ENCODE data around the gene SCP2. TPM values are rescaled to one million over a fixed set of nuclear protein-coding genes. Genes with fewer than 3 reads are reported as not detected.

The SCP2 gene
- total RNA-seq: 10 to 100 TPM; 78.1 to 81.1 TPM

- no peak within 1 kb of the TSS for H3K27ac Mint-ChIP-seq
- peak within 1 kb of the TSS; percentile 76 for H3K4me3 Mint-ChIP-seq
- peak; percentile 85 for DNase-seq
- no peaks in the 10 kb centered on the region for H3K27me3 Mint-ChIP-seq
- H3K9me3 Mint-ChIP-seq: no peaks in the 10 kb centered on the region
- H3K4me1 Mint-ChIP-seq (ENCODE audit: low read depth): peaks cover 15% of the 10 kb centered on the region
- ChIA-PET POLR2A (interaction anchor here (1.0 kb wide), 1 partner anchor 88 kb away, joined by 3 read pairs; no protein-coding TSS in a partner anchor), CTCF (no interaction called here)
- H3K36me3 Mint-ChIP-seq: no peaks in the 10 kb centered on the region
- intact Hi-C loops (cut with micrococcal nuclease): loop anchor here (10.0 kb wide), 1 partner anchor 373 kb away; the partner anchor contains the start of gene TUT4
These were observed at the start of gene SCP2 for GRCh38 chr1:52927212-52928014. Gene SCP2 (plus strand): TSS chr1:52927276. CDS start chr1:52927397, 121 bp downstream.

DNA sequence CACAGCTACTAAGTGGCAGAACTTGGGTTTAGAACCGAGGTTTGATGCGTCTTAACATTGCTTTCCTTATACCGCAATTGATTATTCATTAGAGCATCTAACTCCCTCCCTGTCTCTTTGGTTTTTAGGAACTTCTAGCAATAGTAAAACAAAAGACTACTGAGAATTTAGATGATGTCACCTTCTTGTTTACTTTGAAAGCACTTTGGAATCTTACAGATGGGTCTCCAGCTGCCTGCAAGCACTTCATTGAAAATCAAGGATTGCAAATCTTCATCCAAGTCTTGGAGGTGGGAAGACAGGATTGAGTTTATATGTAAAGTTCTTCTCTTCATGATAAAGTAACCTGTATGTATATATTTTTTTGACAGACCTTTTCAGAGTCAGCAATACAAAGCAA, 49.5 kb upstream of the SCP2 start:
- no peak for DNase-seq
- no peaks in the 10 kb centered on the region for H3K4me1 Mint-ChIP-seq (ENCODE audit: low read depth)
- no peak overlapping the region for H3K4me3 Mint-ChIP-seq
- H3K9me3 Mint-ChIP-seq: no peaks in the 10 kb centered on the region
- CTCF ChIA-PET: no interaction called here
- H3K27me3 Mint-ChIP-seq: no peaks in the 10 kb centered on the region
- H3K27ac Mint-ChIP-seq: no peak overlapping the region
- intact Hi-C loops (cut with micrococcal nuclease): no loop called here
- no peaks in the 10 kb centered on the region for H3K36me3 Mint-ChIP-seq
- POLR2A ChIA-PET: no interaction called here

- ChIA-PET CTCF (no interaction called here), POLR2A (no interaction called here)
- intact Hi-C loops (cut with micrococcal nuclease): no loop called here
- no peaks in the 10 kb centered on the region for H3K4me1 Mint-ChIP-seq (ENCODE audit: low read depth)
- DNase-seq: no peak
- H3K36me3 Mint-ChIP-seq: no peaks in the 10 kb centered on the region
- no peak overlapping the region for H3K27ac Mint-ChIP-seq
- H3K27me3 Mint-ChIP-seq: no peaks in the 10 kb centered on the region
- peaks cover 2% of the 10 kb centered on the region for H3K9me3 Mint-ChIP-seq
- no peak overlapping the region for H3K4me3 Mint-ChIP-seq
These were observed 46.9 kb upstream of the SCP2 start for GRCh38 chr1:52880206-52880605.

- H3K27ac Mint-ChIP-seq: no peak overlapping the region
- H3K9me3 Mint-ChIP-seq: peaks cover 2% of the 10 kb centered on the region
- POLR2A ChIA-PET: no interaction called here
- CTCF ChIA-PET: interaction anchor here (0.6 kb wide), 1 partner anchor 12 kb away, joined by 4 read pairs; no protein-coding TSS in a partner anchor
- no peaks in the 10 kb centered on the region for H3K36me3 Mint-ChIP-seq
- no peak overlapping the region for H3K4me3 Mint-ChIP-seq
- no peaks in the 10 kb centered on the region for H3K27me3 Mint-ChIP-seq
- intact Hi-C loops (cut with micrococcal nuclease): no loop called here
- no peak for DNase-seq
- H3K4me1 Mint-ChIP-seq (ENCODE audit: low read depth): no peaks in the 10 kb centered on the region
These were observed 39.6 kb upstream of the SCP2 start for GRCh38 chr1:52887483-52887882.

- ChIA-PET POLR2A (no interaction called here), CTCF (no interaction called here)
- Mint-ChIP-seq H3K27ac (no peak overlapping the region), H3K27me3 (no peaks in the 10 kb centered on the region), H3K9me3 (no peaks in the 10 kb centered on the region), H3K4me3 (no peak overlapping the region), H3K36me3 (no peaks in the 10 kb centered on the region), H3K4me1 (ENCODE audit: low read depth) (no peaks in the 10 kb centered on the region)
- intact Hi-C loops (cut with micrococcal nuclease): no loop called here
- no peak for DNase-seq
These were observed 34.5 kb upstream of the SCP2 start for GRCh38 chr1:52892424-52893215.

GRCh38 chr1:52899445-52899894, 27.6 kb upstream of the SCP2 start:
- POLR2A ChIA-PET: no interaction called here
- Mint-ChIP-seq H3K36me3 (no peaks in the 10 kb centered on the region), H3K27ac (no peak overlapping the region), H3K27me3 (no peaks in the 10 kb centered on the region), H3K4me3 (no peak overlapping the region), H3K9me3 (no peaks in the 10 kb centered on the region), H3K4me1 (ENCODE audit: low read depth) (no peaks in the 10 kb centered on the region)
- DNase-seq: no peak
- CTCF ChIA-PET: interaction anchor here (0.6 kb wide), 1 partner anchor 283 kb away, joined by 3 read pairs; no protein-coding TSS in a partner anchor
- intact Hi-C loops (cut with micrococcal nuclease): no loop called here

DNA sequence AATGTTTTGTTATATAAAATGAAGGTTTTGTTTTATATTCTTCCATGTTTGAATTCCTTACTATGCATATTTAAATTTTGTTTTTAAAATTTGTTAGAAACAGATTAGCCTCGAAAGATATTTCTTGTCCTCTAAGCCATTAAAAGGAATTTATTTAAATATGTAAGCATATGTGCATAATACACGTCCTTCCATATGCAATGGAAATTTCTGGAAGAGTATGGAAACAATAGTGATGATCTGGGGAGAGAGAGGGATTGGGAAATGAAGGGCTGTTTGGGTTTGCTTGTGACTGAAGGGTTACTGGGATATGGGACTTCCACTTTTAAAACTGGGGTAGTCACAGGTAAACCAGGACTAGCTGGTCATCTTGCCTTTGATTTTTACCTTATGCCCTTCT, 26.7 kb upstream of the SCP2 start:
- ChIA-PET POLR2A (interaction anchor here (0.7 kb wide), 1 partner anchor 844 kb away, joined by 4 read pairs; the partner anchor contains the start of gene BTF3L4), CTCF (no interaction called here)
- Mint-ChIP-seq H3K9me3 (no peaks in the 10 kb centered on the region), H3K27ac (no peak overlapping the region), H3K36me3 (no peaks in the 10 kb centered on the region), H3K27me3 (no peaks in the 10 kb centered on the region), H3K4me3 (no peak overlapping the region), H3K4me1 (ENCODE audit: low read depth) (no peaks in the 10 kb centered on the region)
- no peak for DNase-seq
- intact Hi-C loops (cut with micrococcal nuclease): no loop called here

DNA sequence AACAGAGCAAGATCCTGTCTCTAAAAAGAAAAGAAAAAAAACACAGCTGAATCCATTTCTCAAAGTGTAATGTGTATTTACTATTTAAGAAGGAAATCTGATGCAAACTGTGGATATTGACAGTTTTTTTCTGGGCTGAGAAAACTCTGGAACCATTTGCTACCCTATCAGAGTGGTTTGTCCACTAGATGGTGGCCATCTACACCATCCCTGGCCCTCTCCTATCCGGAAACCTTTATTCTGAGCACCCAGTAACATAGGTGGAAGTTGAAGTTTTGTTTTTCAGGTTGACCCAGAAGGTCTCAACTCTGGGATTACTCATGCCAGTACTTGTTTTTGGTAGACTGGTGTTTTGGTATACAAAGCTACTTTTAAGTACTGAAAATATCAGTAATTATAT, 25.7 kb upstream of the SCP2 start:
- no peaks in the 10 kb centered on the region for H3K27me3 Mint-ChIP-seq
- no peaks in the 10 kb centered on the region for H3K36me3 Mint-ChIP-seq
- no peaks in the 10 kb centered on the region for H3K9me3 Mint-ChIP-seq
- no peak overlapping the region for H3K4me3 Mint-ChIP-seq
- POLR2A ChIA-PET: interaction anchor here (1.2 kb wide), 1 partner anchor 11 kb away, joined by 3 read pairs; no protein-coding TSS in a partner anchor
- CTCF ChIA-PET: interaction anchor here (0.9 kb wide), 1 partner anchor 281 kb away, joined by 3 read pairs; no protein-coding TSS in a partner anchor
- intact Hi-C loops (cut with micrococcal nuclease): no loop called here
- H3K27ac Mint-ChIP-seq: no peak overlapping the region
- DNase-seq: no peak
- no peaks in the 10 kb centered on the region for H3K4me1 Mint-ChIP-seq (ENCODE audit: low read depth)

DNA sequence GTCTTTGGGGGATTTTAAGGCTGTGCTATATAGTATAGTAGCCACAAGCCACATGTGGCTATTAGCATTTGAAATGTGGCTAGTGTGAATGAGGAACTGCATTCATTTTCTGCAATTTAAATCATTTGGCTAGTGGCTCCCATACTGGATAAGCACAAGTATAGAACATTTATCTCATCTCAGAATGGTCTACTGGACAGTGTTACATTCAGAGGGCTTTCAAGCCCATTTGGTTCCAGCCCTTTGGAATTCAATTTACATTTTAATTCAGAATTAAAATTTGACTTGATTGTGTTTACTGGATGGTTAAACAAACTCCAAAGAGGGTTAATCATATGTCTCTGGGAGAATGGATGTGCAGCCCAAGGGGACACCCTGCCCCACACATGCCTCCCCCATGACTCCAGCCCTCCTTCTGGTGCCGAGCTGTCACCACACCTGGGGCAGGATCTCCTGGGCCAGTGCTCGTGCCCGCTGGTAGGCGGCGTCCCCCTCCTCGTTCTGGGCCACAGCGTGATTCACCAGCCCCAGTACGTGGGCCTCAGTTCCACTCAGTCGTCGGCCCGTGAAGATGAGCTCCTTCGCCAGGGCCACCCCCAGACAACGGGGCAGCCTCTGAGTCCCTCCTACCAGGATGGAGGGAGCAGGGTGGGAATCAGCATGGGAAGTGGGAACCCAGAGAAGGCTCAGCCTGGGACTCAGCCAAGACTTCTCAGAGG, 22.7 kb upstream of the SCP2 start:
- intact Hi-C loops (cut with micrococcal nuclease): no loop called here
- H3K4me3 Mint-ChIP-seq: no peak overlapping the region
- peaks cover 2% of the 10 kb centered on the region for H3K36me3 Mint-ChIP-seq
- CTCF ChIA-PET: interaction anchor here (1.4 to 2.0 kb wide), 2 partner anchors 18 to 278 kb away, joined by 5 read pairs; partner anchors contain the start of gene ECHDC2
- DNase-seq: no peak
- H3K27ac Mint-ChIP-seq: no peak overlapping the region
- no peaks in the 10 kb centered on the region for H3K4me1 Mint-ChIP-seq (ENCODE audit: low read depth)
- no peaks in the 10 kb centered on the region for H3K9me3 Mint-ChIP-seq
- POLR2A ChIA-PET: no interaction called here
- H3K27me3 Mint-ChIP-seq: no peaks in the 10 kb centered on the region

DNA sequence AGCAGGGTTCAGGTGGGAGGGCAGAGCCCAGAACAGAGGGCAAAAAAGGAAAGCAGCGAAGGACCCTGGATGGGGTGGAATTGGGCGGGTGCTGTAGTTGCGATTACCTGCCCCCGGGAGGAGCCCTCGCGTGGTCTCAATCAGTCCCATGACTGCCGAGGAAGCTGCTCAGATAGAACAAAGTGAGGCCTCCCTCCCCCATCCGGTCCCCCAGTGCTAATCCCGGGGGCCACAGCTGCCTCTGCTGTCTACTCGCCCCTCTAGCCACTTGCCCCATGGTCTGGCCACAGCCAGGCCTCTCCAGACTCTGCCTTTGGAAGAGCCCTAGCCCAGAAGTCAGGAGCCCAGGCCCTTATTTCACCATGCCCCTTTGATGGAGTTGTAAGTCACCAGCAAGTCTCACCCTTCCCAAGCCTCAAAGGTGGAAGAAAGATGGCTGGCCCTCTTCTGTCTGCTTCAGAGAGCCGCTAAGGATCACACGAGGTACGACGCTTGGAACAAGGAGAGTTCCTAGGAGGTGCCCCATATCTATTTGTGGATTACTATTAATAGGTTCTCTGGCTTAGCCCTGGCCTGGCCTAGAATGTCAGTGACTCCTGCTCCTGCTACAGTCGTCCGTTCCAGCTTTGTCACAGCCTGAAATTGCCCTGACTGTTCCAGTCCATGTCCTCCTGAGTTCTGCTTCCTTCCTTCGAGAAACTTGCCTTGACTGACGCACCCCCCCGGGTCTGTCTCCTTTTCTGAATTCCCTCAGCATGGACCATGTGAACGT, 22.0 kb upstream of the SCP2 start:
- Mint-ChIP-seq H3K36me3 (peaks cover 6% of the 10 kb centered on the region), H3K27me3 (no peaks in the 10 kb centered on the region), H3K9me3 (no peaks in the 10 kb centered on the region), H3K27ac (no peak overlapping the region), H3K4me1 (ENCODE audit: low read depth) (no peaks in the 10 kb centered on the region), H3K4me3 (no peak overlapping the region)
- DNase-seq: peak; percentile 44
- ChIA-PET CTCF (interaction anchor here (0.6 to 2.0 kb wide), 4 partner anchors 17 to 279 kb away, joined by 4 to 6 read pairs (median 5); partner anchors contain the start of gene ECHDC2), POLR2A (no interaction called here)
- intact Hi-C loops (cut with micrococcal nuclease): loop anchor here (1.0 kb wide), 1 partner anchor 277 kb away; no protein-coding TSS in a partner anchor

GRCh38 chr1:52906135-52906603, 20.9 kb upstream of the SCP2 start:
- Mint-ChIP-seq H3K27ac (no peak overlapping the region), H3K4me3 (no peak overlapping the region), H3K27me3 (no peaks in the 10 kb centered on the region), H3K4me1 (ENCODE audit: low read depth) (no peaks in the 10 kb centered on the region), H3K36me3 (peaks cover 6% of the 10 kb centered on the region), H3K9me3 (no peaks in the 10 kb centered on the region)
- CTCF ChIA-PET: interaction anchor here (1.7 to 2.0 kb wide), 2 partner anchors 276 to 278 kb away, joined by 5 to 6 read pairs; no protein-coding TSS in a partner anchor
- POLR2A ChIA-PET: no interaction called here
- DNase-seq: no peak
- intact Hi-C loops (cut with micrococcal nuclease): no loop called here

Measured in activated CD4-positive, alpha-beta memory T cell treated with anti-CD3 and anti-CD28 coated beads for 36 hours (primary cell).